Progenitor cell of endocrine pancreas (in vitro differentiated cells): Measurements from ENCODE around the gene CNTNAP2. TPM values are rescaled to one million over a fixed set of nuclear protein-coding genes. Genes with fewer than 3 reads are reported as not detected.

Source experiments
- DNase-seq: peaks from one replicate; pipeline ENCODE4 v3.0.0; 2021; ENCODE audit warnings: low spot score; ENCODE audit not compliant: unreplicated experiment
- H3K27ac Mint-ChIP-seq: 2 replicates; pipeline ENCODE4 v1.8.0; 2021; ENCODE audit warnings: mild to moderate bottlenecking, moderate library complexity, mixed read lengths
- H3K27me3 Mint-ChIP-seq: 2 replicates; pipeline ENCODE4 v1.8.0; 2021; ENCODE audit warnings: mixed read lengths
- H3K36me3 Mint-ChIP-seq: 2 replicates; pipeline ENCODE4 v1.8.0; 2022; ENCODE audit warnings: mixed read lengths; ENCODE audit not compliant: insufficient read depth
- H3K4me1 Mint-ChIP-seq: 2 replicates; pipeline ENCODE4 v1.8.0; 2021; ENCODE audit warnings: low read depth, mixed read lengths
- H3K4me3 Mint-ChIP-seq: 2 replicates; pipeline ENCODE4 v1.8.0; 2021; ENCODE audit warnings: low read depth, mild to moderate bottlenecking, moderate library complexity, mixed read lengths
- H3K9me3 Mint-ChIP-seq: 2 replicates; pipeline ENCODE4 v1.8.0; 2021; ENCODE audit warnings: low read depth, mixed read lengths
- CTCF ChIP-seq: fragments of 200-600 bp; sonication (generic); IDR thresholded peaks from one replicate; pipeline ENCODE4 v1.5.0; 2021; ENCODE audit warnings: antibody characterized with exemption, mild to moderate bottlenecking; ENCODE audit not compliant: unreplicated experiment
- total RNA-seq: library from RNA; stranded (reverse); gene quantifications from 2 replicates; pipeline ENCODE4 v1.2.1, GENCODE V29; 2021

The CNTNAP2 gene
- total RNA-seq, 1 donor from 2014 or later = 6.5 TPM

GRCh38 chr7:146262527-146262926 lies 145.9 kb downstream of the CNTNAP2 start:
- Mint-ChIP-seq H3K27me3 (no peaks in the 10 kb centered on the region), H3K36me3 (no peaks in the 10 kb centered on the region), H3K4me1 (no peaks in the 10 kb centered on the region), H3K9me3 (no peaks in the 10 kb centered on the region), H3K27ac (no peak overlapping the region), H3K4me3 (no peak overlapping the region)
- no peak for TF ChIP-seq CTCF
- no peak for DNase-seq

GRCh38 chr7:146276888-146277287 lies 160.3 kb downstream of the CNTNAP2 start:
- no peaks in the 10 kb centered on the region for H3K27me3 Mint-ChIP-seq
- H3K27ac Mint-ChIP-seq = no peak overlapping the region
- H3K36me3 Mint-ChIP-seq = no peaks in the 10 kb centered on the region
- no peaks in the 10 kb centered on the region for H3K9me3 Mint-ChIP-seq
- TF ChIP-seq CTCF = no peak
- H3K4me3 Mint-ChIP-seq = no peak overlapping the region
- DNase-seq = no peak
- H3K4me1 Mint-ChIP-seq = no peaks in the 10 kb centered on the region

- Mint-ChIP-seq H3K4me3 (no peak overlapping the region), H3K9me3 (no peaks in the 10 kb centered on the region), H3K27ac (no peak overlapping the region), H3K36me3 (no peaks in the 10 kb centered on the region), H3K4me1 (peaks cover 1% of the 10 kb centered on the region), H3K27me3 (no peaks in the 10 kb centered on the region)
- no peak for TF ChIP-seq CTCF
- no peak for DNase-seq
These were observed 168.8 kb downstream of the CNTNAP2 start for GRCh38 chr7:146285418-146285817.

- Mint-ChIP-seq H3K27ac (no peak overlapping the region), H3K9me3 (no peaks in the 10 kb centered on the region), H3K4me3 (no peak overlapping the region), H3K27me3 (no peaks in the 10 kb centered on the region), H3K36me3 (no peaks in the 10 kb centered on the region), H3K4me1 (peaks cover 1% of the 10 kb centered on the region)
- DNase-seq = no peak
- no peak for TF ChIP-seq CTCF
These were observed 174.1 kb downstream of the CNTNAP2 start for GRCh38 chr7:146290746-146291145.

GRCh38 chr7:146291900-146292299 lies 175.3 kb downstream of the CNTNAP2 start:
- H3K4me3 Mint-ChIP-seq = no peak overlapping the region
- H3K27ac Mint-ChIP-seq = no peak overlapping the region
- no peak for DNase-seq
- no peaks in the 10 kb centered on the region for H3K27me3 Mint-ChIP-seq
- no peaks in the 10 kb centered on the region for H3K36me3 Mint-ChIP-seq
- TF ChIP-seq CTCF = no peak
- no peaks in the 10 kb centered on the region for H3K4me1 Mint-ChIP-seq
- no peaks in the 10 kb centered on the region for H3K9me3 Mint-ChIP-seq

- Mint-ChIP-seq H3K36me3 (no peaks in the 10 kb centered on the region), H3K27ac (no peak overlapping the region), H3K4me3 (no peak overlapping the region)
These were observed 179.4 kb downstream of the CNTNAP2 start for GRCh38 chr7:146296028-146296427.

More at GRCh38 chr7:146296028-146296427, 179.4 kb downstream of the CNTNAP2 start:
- Mint-ChIP-seq H3K9me3 (no peaks in the 10 kb centered on the region), H3K27me3 (no peaks in the 10 kb centered on the region), H3K4me1 (no peaks in the 10 kb centered on the region)
- TF ChIP-seq CTCF = no peak
- no peak for DNase-seq
